HepG2 (cell line): Measurements from ENCODE around the gene CENPO. TPM values are rescaled to one million over a fixed set of nuclear protein-coding genes. Genes with fewer than 3 reads are reported as not detected.

ENCODE experiments used
- ADNP ChIP-seq: sonication (generic); formaldehyde crosslinking; IDR thresholded peaks from 2 replicates; pipeline ENCODE4 v1.4.0; 2020; ENCODE audit warnings: missing genetic modification reagents
- AKAP8 ChIP-seq: sonication (generic); formaldehyde crosslinking; IDR thresholded peaks from 2 replicates; pipeline ENCODE4 v1.5.1; 2020; ENCODE audit warnings: mild to moderate bottlenecking, missing genetic modification reagents
- FOXA1 ChIP-seq, 2 experiments: fragments of 450-650 bp in 1 of 2; sonication (generic) in 1 of 2; formaldehyde crosslinking in 1 of 2; IDR thresholded peaks; 2 replicates each; pipeline versions ENCODE4 v1.4.0 to v1.6.1; 2016 to 2020; ENCODE audit warnings: missing genetic modification reagents in 1 of 2
- FOXC1 ChIP-seq: sonication (generic); formaldehyde crosslinking; IDR thresholded peaks from 2 replicates; pipeline ENCODE4 v1.8.0; 2022; ENCODE audit warnings: mild to moderate bottlenecking, missing genetic modification reagents, borderline replicate concordance
- KLF15 ChIP-seq: sonication (generic); formaldehyde crosslinking; IDR thresholded peaks from 2 replicates; pipeline ENCODE4 v1.8.1; 2023; ENCODE audit warnings: borderline replicate concordance, mild to moderate bottlenecking, inconsistent platforms, missing genetic modification reagents, mixed read lengths
- MEIS1 ChIP-seq: sonication (generic); formaldehyde crosslinking; IDR thresholded peaks from 2 replicates; pipeline ENCODE4 v1.9.0; 2021; ENCODE audit warnings: mild to moderate bottlenecking, missing genetic modification reagents, moderate library complexity, borderline replicate concordance
- NPAS2 ChIP-seq: sonication (generic); formaldehyde crosslinking; IDR thresholded peaks from 2 replicates; pipeline ENCODE4 v1.8.0; 2022; ENCODE audit warnings: mild to moderate bottlenecking, missing genetic modification reagents, borderline replicate concordance
- NRL ChIP-seq: sonication (generic); formaldehyde crosslinking; IDR thresholded peaks from 2 replicates; pipeline ENCODE4 v1.5.0; 2020; ENCODE audit warnings: missing genetic modification reagents, mild to moderate bottlenecking, moderate library complexity, borderline replicate concordance
- RFX1 ChIP-seq: fragments of 450-650 bp; IDR thresholded peaks from 2 replicates; pipeline ENCODE4 v1.6.1; 2017
- SETDB1 ChIP-seq: sonication (generic); formaldehyde crosslinking; IDR thresholded peaks from 2 replicates; pipeline ENCODE4 v1.5.1; 2020; ENCODE audit warnings: missing genetic modification reagents, mild to moderate bottlenecking, borderline replicate concordance
- SP1 ChIP-seq, 2 experiments: fragments of 450-650 bp in 1 of 2; sonication (generic) in 1 of 2; formaldehyde crosslinking in 1 of 2; IDR thresholded peaks; 2 replicates each; pipeline versions ENCODE4 v1.4.0 to v1.6.1; 2016 to 2020; ENCODE audit warnings: missing genetic modification reagents in 1 of 2
- SP2 ChIP-seq: sonication (generic); formaldehyde crosslinking; IDR thresholded peaks from 2 replicates; pipeline ENCODE4 v1.5.1; 2020; ENCODE audit warnings: mild to moderate bottlenecking, missing genetic modification reagents
- THYN1 ChIP-seq: sonication (generic); formaldehyde crosslinking; IDR thresholded peaks from 2 replicates; pipeline ENCODE4 v1.8.1; 2023; ENCODE audit warnings: low read depth, mild to moderate bottlenecking, moderate library complexity, missing genetic modification reagents, borderline replicate concordance
- TOE1 ChIP-seq: sonication (generic); formaldehyde crosslinking; IDR thresholded peaks from 2 replicates; pipeline ENCODE4 v1.4.0; 2020; ENCODE audit warnings: mild to moderate bottlenecking, missing genetic modification reagents
- XBP1 ChIP-seq: sonication (generic); formaldehyde crosslinking; IDR thresholded peaks from 2 replicates; pipeline ENCODE4 v1.5.0; 2020; ENCODE audit warnings: missing genetic modification reagents
- ZBTB38 ChIP-seq: sonication (generic); formaldehyde crosslinking; IDR thresholded peaks from 2 replicates; pipeline ENCODE4 v1.5.1; 2020; ENCODE audit warnings: mild to moderate bottlenecking, missing genetic modification reagents
- ZNF234 ChIP-seq: sonication (generic); formaldehyde crosslinking; conservative IDR thresholded peaks from 2 replicates; pipeline ENCODE4 v1.5.1; 2020; ENCODE audit warnings: mild to moderate bottlenecking, missing genetic modification reagents
- ZNF281 ChIP-seq: sonication (generic); formaldehyde crosslinking; IDR thresholded peaks from 2 replicates; pipeline ENCODE4 v1.4.0; 2020; ENCODE audit warnings: missing genetic modification reagents, borderline replicate concordance
- ZNF33A ChIP-seq: sonication (generic); formaldehyde crosslinking; IDR thresholded peaks from 2 replicates; pipeline ENCODE4 v1.5.1; 2020; ENCODE audit warnings: missing genetic modification reagents, mild to moderate bottlenecking, moderate library complexity, borderline replicate concordance
- ZNF367 ChIP-seq: sonication (generic); formaldehyde crosslinking; IDR thresholded peaks from 2 replicates; pipeline ENCODE4 v1.4.0; 2020; ENCODE audit warnings: missing genetic modification reagents, borderline replicate concordance
- ZNF766 ChIP-seq: sonication (generic); formaldehyde crosslinking; IDR thresholded peaks from 2 replicates; pipeline ENCODE4 v1.5.0; 2020; ENCODE audit warnings: missing genetic modification reagents, borderline replicate concordance
- ZNF816 ChIP-seq: sonication (generic); formaldehyde crosslinking; IDR thresholded peaks from 2 replicates; pipeline ENCODE4 v1.8.0; 2022; ENCODE audit warnings: missing genetic modification reagents, mild to moderate bottlenecking, borderline replicate concordance
- polyA plus RNA-seq, 8 experiments: library from polyadenylated mRNA; depleted of rRNA in 3 of 8; stranded (reverse) in 7 of 8; unstranded in 1 of 8; fragments of >200 nt; fragmentation: Illumina TruSeq in 4 of 8; extraction: Trizol in 4 of 8; gene quantifications; 2 replicates each; pipeline versions ENCODE4 v1.2.1 to v1.2.3, GENCODE V29; 2011 to 2016; ENCODE audit warnings: low read depth in 4 of 8, missing spikeins in 1 of 8, mixed read lengths in 1 of 8; ENCODE audit not compliant: insufficient read depth in 1 of 8
- total RNA-seq, 5 experiments: library from RNA; depleted of rRNA; stranded (reverse); fragments of >200 nt; fragmentation: Illumina TruSeq; extraction: Trizol; gene quantifications; 2 replicates each; pipeline ENCODE4 v1.2.3, GENCODE V29; 2016; ENCODE audit warnings: low read depth in 1 of 5
- TF ChIP-seq, protein P1 (sequence below): sonication (generic); formaldehyde crosslinking; IDR thresholded peaks from 2 replicates; pipeline ENCODE4 v1.5.0; 2020; ENCODE audit warnings: mild to moderate bottlenecking, missing genetic modification reagents

The CENPO gene
- total and polyA plus RNA-seq, 2 of the 13 experiments (the other 11 are each of a cell fraction or from before 2014, with no cell fraction given), result 19.7 to 35.5 TPM

DNA sequence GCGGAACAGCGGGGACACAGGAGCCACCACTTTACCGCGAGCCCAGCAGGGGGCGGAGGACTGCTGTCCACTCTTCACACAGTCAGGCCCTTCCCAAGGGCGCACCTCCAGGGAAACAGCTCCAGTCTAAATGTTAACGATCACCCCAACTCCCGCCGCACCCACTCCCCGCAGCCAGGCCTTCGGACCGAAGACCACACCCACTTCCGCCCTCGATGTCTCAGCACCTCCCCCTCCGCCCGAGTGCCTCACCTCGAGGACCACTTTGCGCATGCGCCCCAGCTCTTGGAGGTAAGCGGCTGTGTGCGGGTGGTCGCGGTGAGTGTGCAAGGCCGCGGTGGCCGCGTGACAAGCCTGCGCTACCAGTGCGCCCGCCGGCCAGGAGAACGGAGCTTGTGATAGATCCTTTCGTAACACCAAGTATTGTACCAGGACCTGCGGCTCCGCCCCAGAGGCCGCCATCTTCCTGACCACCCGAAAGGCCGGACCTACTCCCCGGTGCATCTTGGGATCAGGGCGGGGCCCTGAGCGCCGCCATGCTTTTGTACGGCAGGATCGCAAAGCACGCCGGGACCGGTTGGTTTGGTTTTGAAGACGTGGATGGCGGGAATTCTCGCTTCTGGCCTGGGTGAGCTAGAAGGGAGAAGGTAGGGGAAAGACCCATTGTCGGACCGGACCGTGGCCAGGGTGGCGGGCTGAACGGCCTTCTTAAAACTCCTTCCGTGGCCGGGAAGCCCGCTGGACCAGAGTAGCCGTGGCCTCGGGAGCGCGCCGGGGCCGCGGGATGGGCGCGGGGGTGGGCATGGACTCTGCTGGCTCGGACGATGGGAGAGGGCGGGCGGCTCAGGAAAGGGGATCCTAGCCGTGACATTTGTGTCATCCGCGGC is at the start of gene CENPO, which contains the start of gene PTRHD1 (continued):
- TF ChIP-seq SP2 (CRISPR knock-in tag) (no peak), ZNF766 (peak; percentile 63; the same call in 1 of the 2 replicates), XBP1 (CRISPR knock-in tag) (no peak), ZBTB38 (CRISPR knock-in tag) (peak; percentile 79), KLF15 (peak; percentile 84; the same call in 1 of the 2 replicates), ZNF33A (no peak; the same call in 1 of the 2 replicates), AKAP8 (CRISPR knock-in tag) (no peak; the same call in 1 of the 2 replicates), NPAS2 (CRISPR knock-in tag) (no peak), SP1 (IDR thresholded peaks at IDR 0.05) (no peak), SP1 (CRISPR knock-in tag; IDR thresholded peaks at IDR 0.05) (peak; percentile 66), FOXA1 (IDR thresholded peaks at IDR 0.05) (no peak), FOXA1 (CRISPR knock-in tag; IDR thresholded peaks at IDR 0.05) (peak; percentile 43; the same call in 1 of the 2 replicates), SETDB1 (no peak), ZNF281 (peak; percentile 96), ZNF234 (CRISPR knock-in tag) (no peak), RFX1 (no peak), MEIS1 (peak; percentile 89; the same call in 1 of the 2 replicates), TOE1 (CRISPR knock-in tag) (peak; percentile 94; the same call in 1 of the 2 replicates), FOXC1 (CRISPR knock-in tag) (peak; percentile 96), NRL (CRISPR knock-in tag) (peak; percentile 71), ZNF367 (CRISPR knock-in tag) (no peak), ADNP (CRISPR knock-in tag) (no peak), ZNF816 (CRISPR knock-in tag) (no peak; the same call in 1 of the 2 replicates), THYN1 (no peak)
- TF ChIP-seq, protein P1, sequence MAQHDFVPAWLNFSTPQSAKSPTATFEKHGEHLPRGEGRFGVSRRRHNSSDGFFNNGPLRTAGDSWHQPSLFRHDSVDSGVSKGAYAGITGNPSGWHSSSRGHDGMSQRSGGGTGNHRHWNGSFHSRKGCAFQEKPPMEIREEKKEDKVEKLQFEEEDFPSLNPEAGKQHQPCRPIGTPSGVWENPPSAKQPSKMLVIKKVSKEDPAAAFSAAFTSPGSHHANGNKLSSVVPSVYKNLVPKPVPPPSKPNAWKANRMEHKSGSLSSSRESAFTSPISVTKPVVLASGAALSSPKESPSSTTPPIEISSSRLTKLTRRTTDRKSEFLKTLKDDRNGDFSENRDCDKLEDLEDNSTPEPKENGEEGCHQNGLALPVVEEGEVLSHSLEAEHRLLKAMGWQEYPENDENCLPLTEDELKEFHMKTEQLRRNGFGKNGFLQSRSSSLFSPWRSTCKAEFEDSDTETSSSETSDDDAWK, result no peak
